Mammary epithelial cell (primary cell): Measurements from ENCODE around the gene FGF19.

Source experiments
- EZH2 ChIP-seq: IDR thresholded peaks from 2 replicates; pipeline ENCODE4 v1.6.1; 2012; ENCODE audit warnings: low read length, inconsistent platforms, borderline replicate concordance
- TF ChIP-seq, protein P1 (sequence below), 2 donors: IDR thresholded peaks in 1 of 2; conservative IDR thresholded peaks in 1 of 2; 2 replicates each; pipeline ENCODE4 v1.5.1; 2011 to 2012; ENCODE audit warnings: inconsistent platforms in 2 of 2, low read length in 2 of 2, mild to moderate bottlenecking in 2 of 2, control low read depth in 1 of 2, low read depth in 1 of 2; ENCODE audit not compliant: insufficient read depth in 1 of 2; ENCODE audit errors: extremely low read depth in 1 of 2

GRCh38 chr11:69745201-69745600, 41.4 kb upstream of the FGF19 start:
- TF ChIP-seq, protein P1, sequence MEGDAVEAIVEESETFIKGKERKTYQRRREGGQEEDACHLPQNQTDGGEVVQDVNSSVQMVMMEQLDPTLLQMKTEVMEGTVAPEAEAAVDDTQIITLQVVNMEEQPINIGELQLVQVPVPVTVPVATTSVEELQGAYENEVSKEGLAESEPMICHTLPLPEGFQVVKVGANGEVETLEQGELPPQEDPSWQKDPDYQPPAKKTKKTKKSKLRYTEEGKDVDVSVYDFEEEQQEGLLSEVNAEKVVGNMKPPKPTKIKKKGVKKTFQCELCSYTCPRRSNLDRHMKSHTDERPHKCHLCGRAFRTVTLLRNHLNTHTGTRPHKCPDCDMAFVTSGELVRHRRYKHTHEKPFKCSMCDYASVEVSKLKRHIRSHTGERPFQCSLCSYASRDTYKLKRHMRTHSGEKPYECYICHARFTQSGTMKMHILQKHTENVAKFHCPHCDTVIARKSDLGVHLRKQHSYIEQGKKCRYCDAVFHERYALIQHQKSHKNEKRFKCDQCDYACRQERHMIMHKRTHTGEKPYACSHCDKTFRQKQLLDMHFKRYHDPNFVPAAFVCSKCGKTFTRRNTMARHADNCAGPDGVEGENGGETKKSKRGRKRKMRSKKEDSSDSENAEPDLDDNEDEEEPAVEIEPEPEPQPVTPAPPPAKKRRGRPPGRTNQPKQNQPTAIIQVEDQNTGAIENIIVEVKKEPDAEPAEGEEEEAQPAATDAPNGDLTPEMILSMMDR (conservative IDR thresholded peaks at IDR 0.05 in 1 of 2, IDR thresholded peaks at IDR 0.05 in 1 of 2; ENCODE audit: extremely low read depth in 1 of 2, insufficient read depth in 1 of 2, low read depth in 1 of 2, low read length in 2 of 2): no peak
- TF ChIP-seq EZH2: no peak
